Type B pancreatic cell (in vitro differentiated cells): Measurements from ENCODE around the gene MYO3A. TPM values are rescaled to one million over a fixed set of nuclear protein-coding genes. Genes with fewer than 3 reads are reported as not detected.

ENCODE experiments used
- DNase-seq: peaks from one replicate; pipeline ENCODE4 v3.0.0; 2021; ENCODE audit warnings: mixed read lengths; ENCODE audit not compliant: unreplicated experiment; ENCODE audit errors: extremely low spot score
- H3K27ac Mint-ChIP-seq: 2 replicates; pipeline ENCODE4 v1.8.0; 2021; ENCODE audit warnings: mild to moderate bottlenecking, mixed read lengths
- H3K27me3 Mint-ChIP-seq: 2 replicates; pipeline ENCODE4 v1.8.0; 2021; ENCODE audit warnings: mixed read lengths
- H3K36me3 Mint-ChIP-seq: 2 replicates; pipeline ENCODE4 v1.8.0; 2021; ENCODE audit warnings: mixed read lengths
- H3K4me1 Mint-ChIP-seq: one replicate; pipeline ENCODE4 v1.8.0; 2021; ENCODE audit warnings: mixed read lengths; ENCODE audit not compliant: unreplicated experiment
- H3K4me3 Mint-ChIP-seq: 2 replicates; pipeline ENCODE4 v1.8.0; 2021; ENCODE audit warnings: mild to moderate bottlenecking, mixed read lengths
- H3K9me3 Mint-ChIP-seq: 2 replicates; pipeline ENCODE4 v1.8.0; 2021; ENCODE audit warnings: mixed read lengths
- CTCF ChIP-seq: fragments of 200-600 bp; sonication (generic); conservative IDR thresholded peaks from 2 replicates; pipeline ENCODE4 v1.5.0; 2021; ENCODE audit warnings: antibody characterized with exemption, mild to moderate bottlenecking
- total RNA-seq: library from RNA; stranded (reverse); gene quantifications from 2 replicates; pipeline ENCODE4 v1.2.1, GENCODE V29; 2021; ENCODE audit warnings: low replicate concordance

Gene MYO3A
- total RNA-seq, 1 donor from 2014 or later, result 11.2 TPM

GRCh38 chr10:26238378-26238777 is 304.3 kb downstream of the MYO3A start:
- no peak overlapping the region for H3K4me3 Mint-ChIP-seq
- no peaks in the 10 kb centered on the region for H3K36me3 Mint-ChIP-seq
- TF ChIP-seq CTCF, result no peak
- H3K27ac Mint-ChIP-seq, result no peak overlapping the region
- peaks cover 51% of the 10 kb centered on the region for H3K27me3 Mint-ChIP-seq
- no peaks in the 10 kb centered on the region for H3K9me3 Mint-ChIP-seq
- peaks cover 4% of the 10 kb centered on the region for H3K4me1 Mint-ChIP-seq
- no peak for DNase-seq

GRCh38 chr10:26242706-26243350 is 308.8 kb downstream of the MYO3A start:
- Mint-ChIP-seq H3K27me3 (peaks cover 51% of the 10 kb centered on the region), H3K36me3 (no peaks in the 10 kb centered on the region), H3K4me3 (no peak overlapping the region), H3K9me3 (no peaks in the 10 kb centered on the region), H3K4me1 (peaks cover 4% of the 10 kb centered on the region), H3K27ac (no peak overlapping the region)
- no peak for TF ChIP-seq CTCF
- no peak for DNase-seq

DNA sequence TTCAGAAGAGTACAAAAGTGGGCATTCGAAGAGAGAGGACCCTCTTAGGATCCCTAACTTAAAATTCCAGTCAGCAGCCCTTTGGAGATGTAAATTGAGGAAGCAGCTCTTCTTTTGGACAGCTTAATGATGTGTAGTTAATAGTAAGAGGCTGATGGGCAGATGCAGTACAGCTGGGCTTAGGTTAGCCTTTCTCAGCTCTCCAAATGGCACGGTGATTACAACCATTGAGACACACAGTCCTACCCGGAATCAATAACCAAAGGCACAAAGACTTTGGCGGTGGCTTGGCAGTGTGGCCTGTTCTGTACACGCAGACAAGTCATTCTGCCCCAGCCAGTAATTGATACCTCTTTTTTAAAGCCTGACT is 309.3 kb downstream of the MYO3A start:
- DNase-seq, result no peak

GRCh38 chr10:26249681-26250080 is 315.7 kb downstream of the MYO3A start:
- Mint-ChIP-seq H3K27me3 (peaks cover 9% of the 10 kb centered on the region), H3K36me3 (no peaks in the 10 kb centered on the region), H3K4me1 (no peaks in the 10 kb centered on the region), H3K4me3 (no peak overlapping the region), H3K27ac (no peak overlapping the region), H3K9me3 (no peaks in the 10 kb centered on the region)
- TF ChIP-seq CTCF, result no peak
- no peak for DNase-seq

More for the DNA sequence above, 309.3 kb downstream of the MYO3A start:
- H3K4me1 Mint-ChIP-seq, result peaks cover 4% of the 10 kb centered on the region
- H3K9me3 Mint-ChIP-seq, result no peaks in the 10 kb centered on the region
- H3K27me3 Mint-ChIP-seq, result peaks cover 46% of the 10 kb centered on the region
- H3K36me3 Mint-ChIP-seq, result no peaks in the 10 kb centered on the region
- no peak overlapping the region for H3K4me3 Mint-ChIP-seq
- H3K27ac Mint-ChIP-seq, result no peak overlapping the region
- no peak for TF ChIP-seq CTCF

GRCh38 chr10:26251925-26252324 is 317.9 kb downstream of the MYO3A start:
- no peaks in the 10 kb centered on the region for H3K4me1 Mint-ChIP-seq
- H3K9me3 Mint-ChIP-seq, result no peaks in the 10 kb centered on the region
- H3K27me3 Mint-ChIP-seq, result peaks cover 12% of the 10 kb centered on the region
- no peak overlapping the region for H3K4me3 Mint-ChIP-seq
- no peak overlapping the region for H3K27ac Mint-ChIP-seq
- no peak for DNase-seq
- TF ChIP-seq CTCF, result no peak
- H3K36me3 Mint-ChIP-seq, result no peaks in the 10 kb centered on the region

GRCh38 chr10:26254616-26255015 is 320.6 kb downstream of the MYO3A start:
- H3K4me3 Mint-ChIP-seq, result no peak overlapping the region
- no peak for TF ChIP-seq CTCF
- no peak overlapping the region for H3K27ac Mint-ChIP-seq
- no peaks in the 10 kb centered on the region for H3K36me3 Mint-ChIP-seq
- H3K4me1 Mint-ChIP-seq, result no peaks in the 10 kb centered on the region
- H3K9me3 Mint-ChIP-seq, result no peaks in the 10 kb centered on the region
- H3K27me3 Mint-ChIP-seq, result peaks cover 24% of the 10 kb centered on the region
- no peak for DNase-seq
